Natural killer cell (primary cell): ENCODE results near the gene LRG1. TPM values are rescaled to one million over a fixed set of nuclear protein-coding genes. Genes with fewer than 3 reads are reported as not detected.
A peak's percentile ranks its signal among the peaks of the same experiment; 100 is the strongest.

Source experiments
- ATAC-seq, 3 donors: fragments of 150-1000 bp in 2 of 3; fragments of 200-7000 bp in 1 of 3; cut with Tn5 transposase; 1 replicate in 1 of 3; 2 replicates in 2 of 3; pipeline ENCODE4 v1.10.0; 2021; ENCODE audit warnings: mild to moderate bottlenecking in 2 of 3, moderate library complexity in 2 of 3
- DNase-seq, 2 donors: peaks; one replicate each; pipeline versions ENCODE4 v3.0.0 to v3.0.0-alpha.2; 2013 to 2021; ENCODE audit warnings: mixed read lengths in 1 of 2
- H3K27ac ChIP-seq: one replicate; pipeline ENCODE4 v1.5.1; 2013; ENCODE audit warnings: mild to moderate bottlenecking, low read length
- H3K27me3 ChIP-seq: one replicate; pipeline ENCODE4 v1.6.1; 2013; ENCODE audit warnings: low read length; ENCODE audit not compliant: control insufficient read depth, insufficient read depth
- H3K36me3 ChIP-seq: one replicate; pipeline ENCODE4 v1.6.1; 2013; ENCODE audit warnings: low read length; ENCODE audit not compliant: control insufficient read depth, insufficient read depth
- H3K4me1 ChIP-seq: one replicate; pipeline ENCODE4 v1.6.1; 2013; ENCODE audit warnings: low read length; ENCODE audit not compliant: control insufficient read depth, insufficient read depth
- H3K4me3 ChIP-seq: one replicate; pipeline ENCODE4 v1.5.1; 2013; ENCODE audit warnings: low read length
- H3K9me3 ChIP-seq: one replicate; pipeline ENCODE4 v1.6.1; 2013; ENCODE audit warnings: low read length; ENCODE audit not compliant: control insufficient read depth, insufficient read depth
- H3K27ac Mint-ChIP-seq, 2 donors: one replicate each; pipeline ENCODE4 v1.8.0; 2022; ENCODE audit warnings: mild to moderate bottlenecking in 2 of 2, mixed read lengths in 2 of 2, moderate library complexity in 1 of 2
- H3K27me3 Mint-ChIP-seq, 2 donors: one replicate each; pipeline ENCODE4 v1.8.0; 2022; ENCODE audit warnings: low read depth in 2 of 2, mixed read lengths in 2 of 2
- H3K36me3 Mint-ChIP-seq: one replicate; pipeline ENCODE4 v1.8.0; 2022; ENCODE audit warnings: mixed read lengths
- H3K4me1 Mint-ChIP-seq, 2 donors: one replicate each; pipeline ENCODE4 v1.8.0; 2022; ENCODE audit warnings: mixed read lengths in 2 of 2
- H3K4me3 Mint-ChIP-seq: one replicate; pipeline ENCODE4 v1.8.0; 2022; ENCODE audit warnings: mild to moderate bottlenecking, moderate library complexity, mixed read lengths
- H3K9me3 Mint-ChIP-seq, 2 donors: one replicate each; pipeline ENCODE4 v1.8.0; 2022; ENCODE audit warnings: mixed read lengths in 2 of 2
- WGBS: methylation state at CpG from one replicate; pipeline ENCODE4 v1.1.7; 2013; ENCODE audit warnings: missing lambda C conversion rate; ENCODE audit not compliant: insufficient coverage; 5-methylcytosine and 5-hydroxymethylcytosine counted together
- intact Hi-C: fragments of 100-400 bp; cut with micrococcal nuclease; formaldehyde crosslinking; loops from one replicate; pipeline ENCODE4 v1.14.2; 2022
- total RNA-seq, 4 donors: library from RNA; stranded (reverse); fragments of 120-200 nt in 1 of 4; gene quantifications; one replicate each; pipeline versions ENCODE4 v1.2.3 to v1.2.4, GENCODE V29; 2013 to 2022
- TF ChIP-seq, protein P1 (sequence below): fragments of 200-600 bp; IDR thresholded peaks from one replicate; pipeline ENCODE4 v1.8.0; 2022; ENCODE audit warnings: antibody characterized with exemption

Gene LRG1
- total RNA-seq, 3 donors from 2014 or later (not counting 1 experiment from before 2014, with no cell fraction given) = 1.8 TPM; not detected in 2

DNA sequence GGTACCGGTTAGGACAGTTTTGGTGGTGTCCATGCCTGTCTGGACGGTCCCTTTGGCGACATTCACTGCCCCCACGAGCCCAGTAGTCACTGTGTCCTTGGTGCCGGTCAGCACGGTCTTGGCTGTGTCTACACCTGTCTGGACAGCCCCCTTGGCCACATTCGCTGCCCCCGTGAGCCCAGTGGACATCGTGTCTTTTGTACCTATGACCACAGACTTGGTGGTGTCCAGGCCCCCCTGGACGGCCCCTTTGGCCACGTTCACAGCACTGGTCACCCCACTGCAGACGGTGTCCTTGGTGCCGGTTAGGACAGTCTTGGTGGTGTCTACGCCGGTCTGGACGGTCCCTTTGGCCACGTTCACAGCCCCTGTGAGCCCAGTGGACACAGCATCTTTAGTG, 27.8 kb downstream of the LRG1 start:
- no peak overlapping the region for H3K27ac ChIP-seq
- no peaks in the 10 kb centered on the region for H3K27me3 ChIP-seq
- Mint-ChIP-seq H3K27ac (no peak overlapping the region), H3K9me3 (no peaks in the 10 kb centered on the region), H3K4me3 (no peak overlapping the region), H3K36me3 (no peaks in the 10 kb centered on the region), H3K4me1 (no peaks in the 10 kb centered on the region), H3K27me3 (no peaks in the 10 kb centered on the region)
- 90% methylated on average over 17 of the region's 17 CpGs for WGBS
- H3K9me3 ChIP-seq = no peaks in the 10 kb centered on the region
- TF ChIP-seq, protein P1, sequence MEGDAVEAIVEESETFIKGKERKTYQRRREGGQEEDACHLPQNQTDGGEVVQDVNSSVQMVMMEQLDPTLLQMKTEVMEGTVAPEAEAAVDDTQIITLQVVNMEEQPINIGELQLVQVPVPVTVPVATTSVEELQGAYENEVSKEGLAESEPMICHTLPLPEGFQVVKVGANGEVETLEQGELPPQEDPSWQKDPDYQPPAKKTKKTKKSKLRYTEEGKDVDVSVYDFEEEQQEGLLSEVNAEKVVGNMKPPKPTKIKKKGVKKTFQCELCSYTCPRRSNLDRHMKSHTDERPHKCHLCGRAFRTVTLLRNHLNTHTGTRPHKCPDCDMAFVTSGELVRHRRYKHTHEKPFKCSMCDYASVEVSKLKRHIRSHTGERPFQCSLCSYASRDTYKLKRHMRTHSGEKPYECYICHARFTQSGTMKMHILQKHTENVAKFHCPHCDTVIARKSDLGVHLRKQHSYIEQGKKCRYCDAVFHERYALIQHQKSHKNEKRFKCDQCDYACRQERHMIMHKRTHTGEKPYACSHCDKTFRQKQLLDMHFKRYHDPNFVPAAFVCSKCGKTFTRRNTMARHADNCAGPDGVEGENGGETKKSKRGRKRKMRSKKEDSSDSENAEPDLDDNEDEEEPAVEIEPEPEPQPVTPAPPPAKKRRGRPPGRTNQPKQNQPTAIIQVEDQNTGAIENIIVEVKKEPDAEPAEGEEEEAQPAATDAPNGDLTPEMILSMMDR = no peak
- DNase-seq = no peak
- H3K36me3 ChIP-seq = no peaks in the 10 kb centered on the region
- H3K4me1 ChIP-seq = no peaks in the 10 kb centered on the region
- ATAC-seq = no peak
- no peak overlapping the region for H3K4me3 ChIP-seq
- intact Hi-C loops = no loop called here

DNA sequence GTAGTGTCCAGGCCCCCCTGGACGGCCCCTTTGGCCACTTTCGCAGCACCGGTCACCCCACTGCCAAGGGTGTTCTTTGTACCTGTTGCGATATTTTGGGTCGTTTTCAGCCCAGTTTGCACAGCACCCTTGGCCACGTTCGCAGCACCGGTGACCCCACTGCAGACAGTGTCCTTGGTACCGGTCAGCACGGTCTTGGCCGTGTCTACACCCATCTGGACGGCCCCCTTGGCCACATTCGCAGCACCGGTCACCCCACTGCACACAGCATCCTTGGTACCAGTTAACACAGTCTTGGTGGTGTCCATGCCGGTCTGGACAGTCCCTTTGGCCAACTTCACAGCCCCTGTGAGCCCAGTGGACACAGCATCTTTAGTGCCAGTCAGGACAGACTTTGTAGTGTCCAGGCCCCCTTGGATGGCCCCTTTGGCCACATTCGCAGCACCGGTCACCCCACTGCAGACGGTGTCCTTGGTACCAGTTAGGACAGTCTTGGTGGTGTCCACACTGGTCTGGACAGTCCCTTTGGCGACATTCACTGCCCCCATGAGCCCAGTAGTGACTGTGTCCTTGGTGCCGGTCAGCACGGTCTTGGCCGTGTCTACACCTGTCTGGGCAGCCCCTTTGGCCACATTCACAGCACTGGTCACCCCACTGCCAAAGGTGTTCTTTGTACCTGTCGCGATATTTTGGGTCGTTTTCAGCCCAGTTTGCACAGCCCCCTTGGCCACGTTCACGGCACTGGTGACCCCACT, 28.4 kb downstream of the LRG1 start:
- Mint-ChIP-seq H3K4me3 (no peak overlapping the region), H3K4me1 (peaks cover 2 to 3% of the 10 kb centered on the region in 2 donors), H3K9me3 (no peaks in the 10 kb centered on the region), H3K36me3 (no peaks in the 10 kb centered on the region), H3K27ac (no peak overlapping the region), H3K27me3 (no peaks in the 10 kb centered on the region)
- H3K9me3 ChIP-seq = no peaks in the 10 kb centered on the region
- WGBS = 85% methylated on average over 27 of the region's 27 CpGs
- no peaks in the 10 kb centered on the region for H3K36me3 ChIP-seq
- intact Hi-C loops = no loop called here
- H3K4me1 ChIP-seq = no peaks in the 10 kb centered on the region
- DNase-seq (no peak), ATAC-seq (no peak)
- H3K4me3 ChIP-seq = no peak overlapping the region
- no peaks in the 10 kb centered on the region for H3K27me3 ChIP-seq
- TF ChIP-seq, protein P1 = no peak
- H3K27ac ChIP-seq = no peak overlapping the region

DNA sequence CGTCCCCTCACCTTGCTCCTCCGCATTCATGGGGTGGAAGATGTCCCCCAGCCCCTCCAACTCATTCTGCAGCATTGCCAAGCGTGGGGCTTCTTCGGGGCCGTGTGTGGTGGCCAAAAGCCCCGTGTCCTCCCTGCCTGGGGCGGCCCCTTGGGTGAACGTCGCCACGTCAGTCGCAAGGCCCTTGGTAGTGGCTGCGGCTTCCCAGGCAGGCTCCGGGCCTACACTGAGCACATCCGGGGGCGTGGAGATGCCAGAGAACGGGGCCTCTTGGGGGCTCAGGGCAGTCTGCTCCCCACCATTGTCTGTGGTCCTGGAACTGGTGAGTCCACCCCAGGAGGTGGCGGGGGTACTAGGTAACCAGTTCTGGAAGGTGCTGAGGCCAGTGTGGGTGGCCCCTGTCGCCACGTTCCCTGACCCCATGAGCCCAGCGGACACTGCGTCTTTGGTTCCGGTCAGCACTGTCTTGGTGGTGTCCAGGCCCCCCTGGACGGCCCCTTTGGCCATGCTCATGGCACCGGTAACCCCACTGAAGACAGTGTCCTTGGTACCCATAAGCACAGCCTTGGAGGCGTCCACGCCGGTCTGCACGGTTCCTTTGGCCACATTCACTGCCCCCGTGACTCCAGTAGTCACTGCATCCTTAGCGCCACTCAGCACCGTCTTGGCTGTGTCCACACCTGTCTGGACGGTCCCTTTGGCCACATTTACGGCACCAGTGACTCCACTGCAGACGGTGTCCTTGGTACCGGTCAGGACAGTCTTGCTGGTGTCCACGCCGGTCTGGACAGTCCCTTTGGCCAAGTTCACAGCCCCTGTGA, 29.2 kb downstream of the LRG1 start:
- TF ChIP-seq, protein P1 = no peak
- intact Hi-C loops = no loop called here
- Mint-ChIP-seq H3K4me3 (no peak overlapping the region), H3K27me3 (no peaks in the 10 kb centered on the region), H3K27ac (no peak overlapping the region), H3K4me1 (peaks cover 6 to 10% of the 10 kb centered on the region in 2 donors), H3K9me3 (no peaks in the 10 kb centered on the region), H3K36me3 (no peaks in the 10 kb centered on the region)
- Histone ChIP-seq H3K27ac (no peak overlapping the region), H3K36me3 (no peaks in the 10 kb centered on the region), H3K27me3 (no peaks in the 10 kb centered on the region), H3K4me1 (no peaks in the 10 kb centered on the region), H3K9me3 (no peaks in the 10 kb centered on the region), H3K4me3 (no peak overlapping the region)
- DNase-seq (no peak), ATAC-seq (peak in 1 of 3 donors; percentile 18)
- 84% methylated on average over 37 of the region's 37 CpGs for WGBS
